Spleen (tissue), 11 donors: ENCODE data around the gene HNRNPH2. TPM values are rescaled to one million over a fixed set of nuclear protein-coding genes. Genes with fewer than 3 reads are reported as not detected.

Source experiments
- DNase-seq: peaks from one replicate; pipeline ENCODE4 v3.0.0-alpha.2; 2020
- H3K27ac ChIP-seq, 8 donors: fragments of 200-600 bp; sonication (generic) in 7 of 8; 1 replicate in 4 of 8; 2 replicates in 4 of 8; pipeline versions ENCODE4 v1.5.0 to v1.8.0; 2016 to 2021; ENCODE audit warnings: inconsistent platforms in 4 of 8, mild to moderate bottlenecking in 4 of 8, moderate library complexity in 1 of 8
- H3K27me3 ChIP-seq, 7 donors: fragments of 200-600 bp; sonication (generic) in 6 of 7; replicated peaks in 1 of 7; 1 replicate in 4 of 7; 2 replicates in 3 of 7; pipeline versions ENCODE4 v1.5.0 to v1.8.0; 2016 to 2021; ENCODE audit warnings: inconsistent platforms in 3 of 7, mild to moderate bottlenecking in 1 of 7
- H3K36me3 ChIP-seq, 6 donors: fragments of 200-600 bp; sonication (generic) in 5 of 6; 1 replicate in 4 of 6; 2 replicates in 2 of 6; pipeline versions ENCODE4 v1.5.0 to v1.8.0; 2016 to 2021; ENCODE audit warnings: inconsistent platforms in 2 of 6
- H3K4me1 ChIP-seq, 6 donors: fragments of 200-600 bp; sonication (generic) in 5 of 6; 1 replicate in 3 of 6; 2 replicates in 3 of 6; pipeline versions ENCODE4 v1.5.0 to v1.8.0; 2016 to 2021; ENCODE audit warnings: inconsistent platforms in 3 of 6
- H3K4me3 ChIP-seq, 8 donors: fragments of 200-600 bp; sonication (generic) in 7 of 8; 1 replicate in 4 of 8; 2 replicates in 4 of 8; pipeline versions ENCODE4 v1.5.0 to v1.8.0; 2016 to 2021; ENCODE audit warnings: inconsistent platforms in 4 of 8, mild to moderate bottlenecking in 4 of 8, moderate library complexity in 2 of 8
- H3K9me3 ChIP-seq, 8 donors: fragments of 200-600 bp; sonication (generic) in 7 of 8; 1 replicate in 4 of 8; 2 replicates in 4 of 8; pipeline versions ENCODE4 v1.5.0 to v1.8.0; 2016 to 2021; ENCODE audit warnings: inconsistent platforms in 4 of 8
- POLR2A ChIP-seq, 3 donors: fragments of 450-650 bp; IDR thresholded peaks; one replicate each; pipeline ENCODE4 v1.5.1; 2017; ENCODE audit warnings: antibody characterized with exemption in 3 of 3, mild to moderate bottlenecking in 1 of 3
- POLR2AphosphoS5 ChIP-seq, 3 donors: sonication (generic); formaldehyde crosslinking; IDR thresholded peaks; one replicate each; pipeline ENCODE4 v1.5.1; 2017; ENCODE audit warnings: antibody characterized with exemption in 3 of 3
- WGBS, 5 donors: extraction: QIAGEN DNeasy Blood & Tissue Kit in 3 of 5; methylation state at CpG; one replicate each; pipeline versions ENCODE4 v1.1.5 to v1.1.7; 2013 to 2018; 5-methylcytosine and 5-hydroxymethylcytosine counted together
- intact Hi-C: fragments of 100-400 bp; cut with DNase I; formaldehyde crosslinking; loops from one replicate; pipeline ENCODE4 v1.15.0; 2023; ENCODE audit warnings: low total_unique reads
- polyA plus RNA-seq, 3 donors: library from polyadenylated mRNA; stranded (reverse); fragments of 200-250 nt; gene quantifications; one replicate each; pipeline ENCODE4 v1.2.1, GENCODE V29; 2013
- total RNA-seq, 7 donors: library from RNA; depleted of rRNA in 3 of 7; stranded (reverse); fragments of >200 nt in 3 of 7; fragmentation: NEBNext Ultra II Directional in 4 of 7; extraction: Animal tissue kit (Norgen Biotek cat#: 25700) in 4 of 7; gene quantifications; one replicate each; pipeline versions ENCODE4 v1.1.0 to v1.2.1, GENCODE V29; 2016 to 2021
- TF ChIP-seq, protein P1 (sequence below), 11 experiments: fragments of 200-600 bp in 7 of 11; fragments of 450-650 bp in 4 of 11; sonication (generic) in 4 of 11; IDR thresholded peaks in 8 of 11; conservative IDR thresholded peaks in 3 of 11; 1 replicate in 7 of 11; 2 replicates in 4 of 11; pipeline versions ENCODE4 v1.4.0 to v1.8.0; 2016 to 2021; ENCODE audit warnings: antibody characterized with exemption in 11 of 11, inconsistent platforms in 4 of 11, mild to moderate bottlenecking in 1 of 11
- donor health status: healthy with polysubstance abuse.
- donor health status: DM: no; HTN: no; CAD: no; lungs with moderate emphysema.
- donor health status: DM: no; HTN: no; CAD: no.
- donor health status: Bipolar disorder and iron deficiency.
- donor health status: healthy.
- donor health status: DM: no; HTN: no; CAD: no.
- donor health status: DM: yes; HTN: yes; CAD: no.

HNRNPH2 gene
- total and polyA plus RNA-seq, 10 donors, result 34.1 to 74.1 (median 65.4) TPM

DNA sequence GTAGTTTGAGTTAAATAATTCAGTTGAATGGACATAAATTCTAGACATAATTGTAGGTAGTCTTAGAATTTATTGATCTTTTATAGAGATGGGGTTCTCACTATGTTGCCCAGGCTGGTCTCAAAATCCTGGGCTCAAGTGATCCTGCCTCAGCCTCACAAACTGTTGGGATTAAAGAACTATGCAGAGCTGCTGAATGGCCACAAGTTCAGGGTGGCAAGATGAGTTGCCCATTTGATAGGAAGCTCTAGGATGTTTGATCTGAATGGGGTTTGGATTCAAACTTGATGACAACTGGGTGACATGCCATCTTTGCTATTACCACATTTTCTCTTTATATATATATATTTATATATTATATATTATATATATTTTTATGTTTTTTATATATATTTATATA lies 13.7 kb upstream of the HNRNPH2 start:
- no peaks in the 10 kb centered on the region for H3K27me3 ChIP-seq
- H3K9me3 ChIP-seq, result no peaks in the 10 kb centered on the region
- no peak overlapping the region for H3K27ac ChIP-seq
- DNase-seq, result no peak
- H3K4me3 ChIP-seq, result no peak overlapping the region
- intact Hi-C loops, result no loop called here
- peaks cover 0 to 46% (median 19%) of the 10 kb centered on the region in 6 donors for H3K4me1 ChIP-seq
- TF ChIP-seq POLR2AphosphoS5 (IDR thresholded peaks at IDR 0.05) (no peak), POLR2A (IDR thresholded peaks at IDR 0.05) (no peak)
- TF ChIP-seq, protein P1, sequence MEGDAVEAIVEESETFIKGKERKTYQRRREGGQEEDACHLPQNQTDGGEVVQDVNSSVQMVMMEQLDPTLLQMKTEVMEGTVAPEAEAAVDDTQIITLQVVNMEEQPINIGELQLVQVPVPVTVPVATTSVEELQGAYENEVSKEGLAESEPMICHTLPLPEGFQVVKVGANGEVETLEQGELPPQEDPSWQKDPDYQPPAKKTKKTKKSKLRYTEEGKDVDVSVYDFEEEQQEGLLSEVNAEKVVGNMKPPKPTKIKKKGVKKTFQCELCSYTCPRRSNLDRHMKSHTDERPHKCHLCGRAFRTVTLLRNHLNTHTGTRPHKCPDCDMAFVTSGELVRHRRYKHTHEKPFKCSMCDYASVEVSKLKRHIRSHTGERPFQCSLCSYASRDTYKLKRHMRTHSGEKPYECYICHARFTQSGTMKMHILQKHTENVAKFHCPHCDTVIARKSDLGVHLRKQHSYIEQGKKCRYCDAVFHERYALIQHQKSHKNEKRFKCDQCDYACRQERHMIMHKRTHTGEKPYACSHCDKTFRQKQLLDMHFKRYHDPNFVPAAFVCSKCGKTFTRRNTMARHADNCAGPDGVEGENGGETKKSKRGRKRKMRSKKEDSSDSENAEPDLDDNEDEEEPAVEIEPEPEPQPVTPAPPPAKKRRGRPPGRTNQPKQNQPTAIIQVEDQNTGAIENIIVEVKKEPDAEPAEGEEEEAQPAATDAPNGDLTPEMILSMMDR (IDR thresholded peaks at IDR 0.05 in 8 of 11, conservative IDR thresholded peaks at IDR 0.05 in 3 of 11), result no peak
- H3K36me3 ChIP-seq, result peaks cover 0 to 61% (median 3%) of the 10 kb centered on the region in 6 donors

DNA sequence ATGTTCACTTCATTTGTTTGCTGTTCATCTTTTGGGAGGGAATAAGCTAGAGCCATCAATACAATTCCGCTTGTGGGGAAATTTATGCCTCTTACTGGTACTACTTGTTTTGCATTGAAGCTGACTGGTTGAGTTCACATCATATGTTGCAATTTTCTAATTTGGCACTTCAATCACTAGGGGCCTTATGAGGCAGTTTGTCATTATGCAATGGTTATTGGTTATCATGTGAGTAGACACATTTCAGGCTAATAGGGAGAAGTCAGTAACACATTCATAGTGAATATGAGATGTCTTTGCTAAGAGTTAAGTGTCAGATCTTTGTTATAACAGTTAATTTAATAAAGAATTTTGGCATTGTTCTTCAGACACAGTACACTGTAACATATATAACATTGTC lies 12.2 kb upstream of the HNRNPH2 start:
- no peak for DNase-seq
- Histone ChIP-seq H3K4me1 (peaks cover 0 to 37% (median 19%) of the 10 kb centered on the region in 6 donors), H3K4me3 (no peak overlapping the region), H3K9me3 (no peaks in the 10 kb centered on the region), H3K27ac (no peak overlapping the region), H3K27me3 (no peaks in the 10 kb centered on the region), H3K36me3 (peaks cover 0 to 75% (median 3%) of the 10 kb centered on the region in 6 donors)
- no peak for TF ChIP-seq POLR2A (IDR thresholded peaks at IDR 0.05)
- TF ChIP-seq POLR2AphosphoS5 (IDR thresholded peaks at IDR 0.05), result no peak
- TF ChIP-seq, protein P1 (IDR thresholded peaks at IDR 0.05 in 8 of 11, conservative IDR thresholded peaks at IDR 0.05 in 3 of 11), result no peak
- intact Hi-C loops, result no loop called here
- 45 to 90% (median 80%) methylated on average over 1 of the region's 1 CpG for WGBS, 5 donors

DNA sequence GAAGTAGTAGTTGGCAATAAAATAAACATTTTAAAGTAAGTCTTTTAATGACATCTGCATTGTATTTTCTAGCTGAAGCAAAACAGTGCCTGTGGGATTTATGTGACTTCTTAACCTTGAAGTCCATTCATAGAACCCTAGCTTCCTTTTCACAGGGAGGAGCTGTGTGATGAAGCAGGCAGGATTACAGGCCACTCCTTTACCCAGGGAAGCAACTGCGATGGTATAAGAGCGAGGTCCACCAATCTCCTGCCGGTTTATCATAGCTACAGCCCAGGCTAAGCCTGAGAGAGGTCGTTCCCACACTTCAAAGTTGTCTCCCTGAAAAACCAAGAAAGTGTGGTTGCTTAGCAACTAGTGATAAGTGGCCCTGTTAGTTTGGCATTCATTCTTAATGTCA lies 10.2 kb upstream of the HNRNPH2 start:
- Histone ChIP-seq H3K4me1 (peaks cover 0 to 21% (median 4%) of the 10 kb centered on the region in 6 donors), H3K9me3 (no peaks in the 10 kb centered on the region), H3K27ac (no peak overlapping the region), H3K27me3 (no peaks in the 10 kb centered on the region), H3K4me3 (no peak overlapping the region), H3K36me3 (peaks cover 0 to 84% (median 3%) of the 10 kb centered on the region in 6 donors)
- DNase-seq, result no peak
- 43 to 87% (median 66%) methylated on average over 4 of the region's 4 CpGs for WGBS, 5 donors
- intact Hi-C loops, result no loop called here
- TF ChIP-seq, protein P1 (IDR thresholded peaks at IDR 0.05 in 8 of 11, conservative IDR thresholded peaks at IDR 0.05 in 3 of 11), result no peak
- TF ChIP-seq POLR2A (IDR thresholded peaks at IDR 0.05), result no peak
- TF ChIP-seq POLR2AphosphoS5 (IDR thresholded peaks at IDR 0.05), result no peak

DNA sequence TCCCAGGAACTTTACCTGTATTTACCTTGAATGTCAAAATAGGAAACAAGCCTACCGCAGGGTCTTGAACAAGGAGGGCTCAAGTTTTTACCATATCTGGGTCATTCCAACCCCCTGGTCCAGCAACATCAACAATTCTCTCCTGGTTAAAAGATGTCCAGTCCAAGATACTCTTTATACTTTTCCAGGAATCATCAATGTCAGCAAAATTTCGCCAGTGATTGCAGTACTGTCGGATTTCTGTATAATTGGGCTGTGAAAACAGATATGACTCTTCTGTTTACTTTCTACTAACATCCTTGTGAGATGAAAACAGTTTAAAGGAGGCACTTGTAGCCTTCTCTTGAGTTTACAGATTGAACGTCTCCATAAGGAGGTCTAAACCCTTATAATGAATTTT lies 9.3 kb upstream of the HNRNPH2 start:
- Histone ChIP-seq H3K4me1 (peaks cover 0 to 12% (median 0%) of the 10 kb centered on the region in 6 donors), H3K36me3 (peaks cover 0 to 85% (median 3%) of the 10 kb centered on the region in 6 donors), H3K27ac (no peak overlapping the region), H3K9me3 (no peaks in the 10 kb centered on the region), H3K27me3 (no peaks in the 10 kb centered on the region), H3K4me3 (no peak overlapping the region)
- DNase-seq, result no peak
- TF ChIP-seq POLR2AphosphoS5 (IDR thresholded peaks at IDR 0.05) (no peak), POLR2A (IDR thresholded peaks at IDR 0.05) (no peak)
- TF ChIP-seq, protein P1 (IDR thresholded peaks at IDR 0.05 in 8 of 11, conservative IDR thresholded peaks at IDR 0.05 in 3 of 11), result no peak
- intact Hi-C loops, result no loop called here
- 74 to 97% (median 93%) methylated on average over 4 of the region's 4 CpGs for WGBS, 5 donors
